ENCODE results near the gene LHPP. TPM values are rescaled to one million over a fixed set of nuclear protein-coding genes. Genes with fewer than 3 reads are reported as not detected.

Gene LHPP
- total and polyA plus RNA-seq, 10 of the 15 experiments (the other 5 are each of a cell fraction or from before 2014, with no cell fraction given), result 0.79 to 9.8 (median 6.7) TPM

DNA sequence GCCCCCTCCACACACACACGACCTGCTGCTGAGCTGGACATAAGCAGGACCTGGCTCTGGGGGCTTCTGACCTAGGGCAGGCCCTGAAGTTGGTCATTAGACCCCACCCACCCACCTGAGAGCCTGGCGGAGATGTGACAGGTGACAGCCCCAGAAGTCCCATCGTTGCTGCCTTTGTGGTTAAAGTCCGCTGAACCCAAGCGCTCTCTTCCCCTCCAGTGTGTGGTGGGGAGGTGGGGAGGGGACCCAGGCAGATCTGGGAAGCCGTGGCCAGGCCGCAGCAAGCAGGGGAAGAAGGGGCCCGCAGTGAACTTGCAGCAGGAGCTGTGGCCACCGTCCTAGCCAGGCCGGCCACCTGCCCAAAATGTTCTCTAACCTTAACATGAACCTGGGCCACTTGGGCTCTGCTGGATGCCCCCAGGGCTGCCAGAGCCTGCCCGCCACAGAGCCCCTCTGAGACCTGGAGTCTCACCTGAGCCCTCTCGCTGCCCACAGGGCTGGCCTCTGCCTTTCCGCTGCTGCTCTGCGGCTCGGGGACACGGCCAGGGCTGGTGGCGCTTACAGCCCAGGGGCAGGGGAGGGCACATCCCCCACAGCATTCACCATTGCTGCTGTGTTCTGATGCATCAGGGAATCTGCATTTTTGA is 65.1 kb downstream of the LHPP start (continued):
- TF ChIP-seq BMI1 (IDR thresholded peaks at IDR 0.05; ENCODE audit: borderline replicate concordance) (no peak), PML (IDR thresholded peaks at IDR 0.05; ENCODE audit: low read length) (no peak), IKZF1 (conservative IDR thresholded peaks at IDR 0.05) (no peak), NR2C2 (IDR thresholded peaks at IDR 0.05; ENCODE audit: borderline replicate concordance, control insufficient read depth, insufficient read length, low read depth) (no peak), KDM1A (IDR thresholded peaks at IDR 0.05; ENCODE audit: borderline replicate concordance) (no peak)

GRCh38 chr10:124527874-124528395 is 66.3 kb downstream of the LHPP start:
- Histone ChIP-seq H3K4me2 (ENCODE audit: control insufficient read depth, insufficient read depth) (no peak overlapping the region), H3K4me1 (ENCODE audit: control insufficient read depth, insufficient read depth, low read length) (peaks cover 11% of the 10 kb centered on the region), H3K27me3 (replicated peaks in 1 of 2; ENCODE audit: control insufficient read depth in 2 of 2, insufficient read depth in 2 of 2, low read length in 1 of 2) (no peaks in the 10 kb centered on the region), H3K36me3 (ENCODE audit: control insufficient read depth in 2 of 2, insufficient read depth in 2 of 2, low read length in 1 of 2) (no peaks in the 10 kb centered on the region), H3K4me3 (no peak overlapping the region), H3K9me3 (replicated peaks; ENCODE audit: control insufficient read depth, insufficient read depth, low read length) (no peaks in the 10 kb centered on the region), H4K20me1 (ENCODE audit: control insufficient read depth, insufficient read depth) (no peaks in the 10 kb centered on the region; the same call in 1 of the 2 replicates), H3K27ac (ENCODE audit: control insufficient read depth, insufficient read depth) (no peak overlapping the region), H2AFZ (ENCODE audit: control insufficient read depth, low read depth, low read length) (no peak overlapping the region), H3K9ac (ENCODE audit: control insufficient read depth, insufficient read depth, low read length) (no peak overlapping the region), H3K79me2 (ENCODE audit: control insufficient read depth, insufficient read depth, low read length) (no peaks in the 10 kb centered on the region)
- FAIRE-seq (no peak), DNase-seq (ENCODE audit: low read depth, low spot score) (no peak), ATAC-seq (no peak)
- POLR2A ChIA-PET, result no interaction called here
- 46% methylated on average over 11 of the region's 11 CpGs for WGBS (ENCODE audit: insufficient coverage, insufficient replicate concordance, low lambda C conversion rate, missing lambda C conversion rate)
- intact Hi-C loops (cut with micrococcal nuclease; ENCODE audit: unreplicated experiment), result no loop called here
- in situ Hi-C loops (cut with MboI), result loop anchor here (5.0 kb wide), 1 partner anchor 299 kb away; no protein-coding TSS in a partner anchor
- SMC1A ChIA-PET (ENCODE audit: uncharacterized antibody, unreplicated experiment), result no interaction called here
- CTCF ChIA-PET, result interaction anchor here (0.8 to 15.4 kb wide), 4 partner anchors 167 to 303 kb away, joined by 3 to 149 read pairs (median 18); partner anchors contain the start of gene FAM53B
- BruUV-seq (replicated peaks), result no TSS peak
- RAD21 ChIA-PET (ENCODE audit: unreplicated experiment), result no interaction called here
- TF ChIP-seq RAD51 (IDR thresholded peaks at IDR 0.05) (no peak), POLR2A (IDR thresholded peaks at IDR 0.05; ENCODE audit: low read depth, low read length) (no peak), CREM (IDR thresholded peaks at IDR 0.05; ENCODE audit: low read depth) (no peak)
- TF ChIP-seq, protein P1, sequence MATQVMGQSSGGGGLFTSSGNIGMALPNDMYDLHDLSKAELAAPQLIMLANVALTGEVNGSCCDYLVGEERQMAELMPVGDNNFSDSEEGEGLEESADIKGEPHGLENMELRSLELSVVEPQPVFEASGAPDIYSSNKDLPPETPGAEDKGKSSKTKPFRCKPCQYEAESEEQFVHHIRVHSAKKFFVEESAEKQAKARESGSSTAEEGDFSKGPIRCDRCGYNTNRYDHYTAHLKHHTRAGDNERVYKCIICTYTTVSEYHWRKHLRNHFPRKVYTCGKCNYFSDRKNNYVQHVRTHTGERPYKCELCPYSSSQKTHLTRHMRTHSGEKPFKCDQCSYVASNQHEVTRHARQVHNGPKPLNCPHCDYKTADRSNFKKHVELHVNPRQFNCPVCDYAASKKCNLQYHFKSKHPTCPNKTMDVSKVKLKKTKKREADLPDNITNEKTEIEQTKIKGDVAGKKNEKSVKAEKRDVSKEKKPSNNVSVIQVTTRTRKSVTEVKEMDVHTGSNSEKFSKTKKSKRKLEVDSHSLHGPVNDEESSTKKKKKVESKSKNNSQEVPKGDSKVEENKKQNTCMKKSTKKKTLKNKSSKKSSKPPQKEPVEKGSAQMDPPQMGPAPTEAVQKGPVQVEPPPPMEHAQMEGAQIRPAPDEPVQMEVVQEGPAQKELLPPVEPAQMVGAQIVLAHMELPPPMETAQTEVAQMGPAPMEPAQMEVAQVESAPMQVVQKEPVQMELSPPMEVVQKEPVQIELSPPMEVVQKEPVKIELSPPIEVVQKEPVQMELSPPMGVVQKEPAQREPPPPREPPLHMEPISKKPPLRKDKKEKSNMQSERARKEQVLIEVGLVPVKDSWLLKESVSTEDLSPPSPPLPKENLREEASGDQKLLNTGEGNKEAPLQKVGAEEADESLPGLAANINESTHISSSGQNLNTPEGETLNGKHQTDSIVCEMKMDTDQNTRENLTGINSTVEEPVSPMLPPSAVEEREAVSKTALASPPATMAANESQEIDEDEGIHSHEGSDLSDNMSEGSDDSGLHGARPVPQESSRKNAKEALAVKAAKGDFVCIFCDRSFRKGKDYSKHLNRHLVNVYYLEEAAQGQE (IDR thresholded peaks at IDR 0.05; ENCODE audit: low read depth, low read length), result no peak
- TF ChIP-seq, protein P2, sequence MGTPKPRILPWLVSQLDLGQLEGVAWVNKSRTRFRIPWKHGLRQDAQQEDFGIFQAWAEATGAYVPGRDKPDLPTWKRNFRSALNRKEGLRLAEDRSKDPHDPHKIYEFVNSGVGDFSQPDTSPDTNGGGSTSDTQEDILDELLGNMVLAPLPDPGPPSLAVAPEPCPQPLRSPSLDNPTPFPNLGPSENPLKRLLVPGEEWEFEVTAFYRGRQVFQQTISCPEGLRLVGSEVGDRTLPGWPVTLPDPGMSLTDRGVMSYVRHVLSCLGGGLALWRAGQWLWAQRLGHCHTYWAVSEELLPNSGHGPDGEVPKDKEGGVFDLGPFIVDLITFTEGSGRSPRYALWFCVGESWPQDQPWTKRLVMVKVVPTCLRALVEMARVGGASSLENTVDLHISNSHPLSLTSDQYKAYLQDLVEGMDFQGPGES (IDR thresholded peaks at IDR 0.05), result no peak
- TF ChIP-seq, protein P3, sequence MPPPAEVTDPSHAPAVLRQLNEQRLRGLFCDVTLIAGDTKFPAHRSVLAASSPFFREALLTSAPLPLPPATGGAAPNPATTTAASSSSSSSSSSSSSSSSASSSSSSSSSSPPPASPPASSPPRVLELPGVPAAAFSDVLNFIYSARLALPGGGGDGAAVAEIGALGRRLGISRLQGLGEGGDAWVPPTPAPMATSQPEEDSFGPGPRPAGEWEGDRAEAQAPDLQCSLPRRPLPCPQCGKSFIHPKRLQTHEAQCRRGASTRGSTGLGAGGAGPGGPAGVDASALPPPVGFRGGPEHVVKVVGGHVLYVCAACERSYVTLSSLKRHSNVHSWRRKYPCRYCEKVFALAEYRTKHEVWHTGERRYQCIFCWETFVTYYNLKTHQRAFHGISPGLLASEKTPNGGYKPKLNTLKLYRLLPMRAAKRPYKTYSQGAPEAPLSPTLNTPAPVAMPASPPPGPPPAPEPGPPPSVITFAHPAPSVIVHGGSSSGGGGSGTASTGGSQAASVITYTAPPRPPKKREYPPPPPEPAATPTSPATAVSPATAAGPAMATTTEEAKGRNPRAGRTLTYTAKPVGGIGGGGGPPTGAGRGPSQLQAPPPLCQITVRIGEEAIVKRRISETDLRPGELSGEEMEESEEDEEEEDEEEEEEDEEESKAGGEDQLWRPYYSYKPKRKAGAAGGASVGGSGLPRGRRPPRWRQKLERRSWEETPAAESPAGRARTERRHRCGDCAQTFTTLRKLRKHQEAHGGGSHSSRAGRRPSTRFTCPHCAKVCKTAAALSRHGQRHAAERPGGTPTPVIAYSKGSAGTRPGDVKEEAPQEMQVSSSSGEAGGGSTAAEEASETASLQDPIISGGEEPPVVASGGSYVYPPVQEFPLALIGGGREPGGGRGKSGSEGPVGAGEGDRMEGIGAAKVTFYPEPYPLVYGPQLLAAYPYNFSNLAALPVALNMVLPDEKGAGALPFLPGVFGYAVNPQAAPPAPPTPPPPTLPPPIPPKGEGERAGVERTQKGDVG (CRISPR knock-in tag; IDR thresholded peaks at IDR 0.05), result no peak
